Pancreas (tissue), 10 donors: Measurements from ENCODE around the gene ENO3. TPM values are rescaled to one million over a fixed set of nuclear protein-coding genes. Genes with fewer than 3 reads are reported as not detected.

Experiments
- ATAC-seq, 4 donors: fragments of 200-7000 bp; cut with Tn5 transposase; one replicate each; pipeline versions ENCODE4 v1.8.0 to v1.9.1; 2020; ENCODE audit warnings: mild to moderate bottlenecking in 4 of 4, moderate library complexity in 4 of 4
- DNase-seq, 6 donors: peaks; one replicate each; pipeline ENCODE4 v3.0.0-alpha.2; 2020
- FAIRE-seq: peaks from 2 replicates; lab custom pipeline; 2012; peaks lifted over from hg19 to GRCh38; lab: Jason Lieb, UNC
- H3K27ac ChIP-seq, 4 donors: fragments of 200-600 bp; sonication (generic); 1 replicate in 3 of 4; 2 replicates in 1 of 4; pipeline versions ENCODE4 v1.5.0 to v1.8.0; 2020
- H3K27me3 ChIP-seq, 4 donors: fragments of 200-600 bp; one replicate each; pipeline ENCODE4 v1.8.0; 2021
- H3K36me3 ChIP-seq, 3 donors: fragments of 200-600 bp; sonication (generic) in 1 of 3; one replicate each; pipeline versions ENCODE4 v1.5.0 to v1.8.0; 2020 to 2021
- H3K4me1 ChIP-seq, 3 donors: fragments of 200-600 bp; one replicate each; pipeline ENCODE4 v1.8.0; 2021
- H3K4me3 ChIP-seq, 4 donors: fragments of 200-600 bp; sonication (generic) in 2 of 4; one replicate each; pipeline versions ENCODE4 v1.5.0 to v1.8.0; 2020 to 2021
- H3K9me3 ChIP-seq, 4 donors: fragments of 200-600 bp; one replicate each; pipeline ENCODE4 v1.8.0; 2021
- WGBS, 2 donors: extraction: QIAGEN DNeasy Blood & Tissue Kit; methylation state at CpG; one replicate each; pipeline ENCODE4 v1.1.7; 2013; 5-methylcytosine and 5-hydroxymethylcytosine counted together
- intact Hi-C, 3 donors: fragments of 100-400 bp; cut with DNase I; formaldehyde crosslinking; loops; one replicate each; pipeline versions ENCODE4 v1.11.1 to v1.14.2; 2022
- polyA plus RNA-seq, 2 donors: library from polyadenylated mRNA; stranded (reverse); fragments of 200-250 nt; gene quantifications; one replicate each; pipeline ENCODE4 v1.2.3, GENCODE V29; 2013
- total RNA-seq, 6 donors: library from RNA; stranded (reverse); fragmentation: NEBNext Ultra II Directional in 4 of 6; extraction: Animal tissue kit (Norgen Biotek cat#: 25700) in 4 of 6; gene quantifications; one replicate each; pipeline versions ENCODE4 v1.2.1 to v1.2.4, GENCODE V29; 2021 to 2023
- TF ChIP-seq, protein P1 (sequence below), 4 donors: fragments of 200-600 bp; sonication (generic) in 3 of 4; IDR thresholded peaks; one replicate each; pipeline versions ENCODE4 v1.5.0 to v1.8.0; 2021; ENCODE audit warnings: antibody characterized with exemption in 4 of 4
- donor health status: healthy with polysubstance abuse.
- donor health status: DM: no; HTN: no; CAD: no; lungs with moderate emphysema.
- donor health status: DM: no; HTN: no; CAD: no.
- donor health status: control.
- donor health status: control.
- donor health status: Bipolar disorder and iron deficiency.
- donor health status: DM: yes; HTN: yes; CAD: no.
- donor health status: DM: no; HTN: no; CAD: no.
- donor health status: DM: no; HTN: no; CAD: no.
- donor health status: DM: yes; HTN: yes; CAD: no.

The ENO3 gene
- total and polyA plus RNA-seq, 8 donors, result 1.5 to 20.3 (median 2.6) TPM

DNA sequence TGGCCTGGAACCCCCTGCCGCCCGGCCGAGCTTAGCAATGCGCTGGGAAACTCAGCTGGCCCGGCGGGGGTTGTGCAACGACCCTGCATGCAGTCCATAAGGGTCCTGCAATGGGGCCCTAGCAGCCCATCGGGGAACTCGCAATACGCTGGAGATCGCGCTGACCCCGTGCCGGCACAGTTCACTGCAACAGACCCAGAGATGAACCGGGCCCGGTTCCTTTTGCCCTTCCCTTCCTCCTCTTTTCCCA is 11.4 kb upstream of the ENO3 start:
- H3K36me3 ChIP-seq, result peaks cover 0 to 22% (median 7%) of the 10 kb centered on the region in 3 donors
- peak overlapping the region; percentile 73 to 91 (median 89) for H3K27ac ChIP-seq
- DNase-seq (peak in 3 of 6 donors; percentile 62 to 82 (median 67)), ATAC-seq (no peak), FAIRE-seq (no peak)
- 0 to 1% methylated on average over 14 to 16 of the region's 16 CpGs for WGBS, 2 donors
- no peaks in the 10 kb centered on the region for H3K27me3 ChIP-seq
- H3K4me3 ChIP-seq, result peak overlapping the region; percentile 52 to 97 (median 80)
- peaks cover 5 to 20% (median 15%) of the 10 kb centered on the region in 3 donors for H3K4me1 ChIP-seq
- intact Hi-C loops, result loop anchor here in 1 of 3 donors (10.0 kb wide), 1 partner anchor 45 kb away; the partner anchor contains the start of gene CAMTA2
- TF ChIP-seq, protein P1, sequence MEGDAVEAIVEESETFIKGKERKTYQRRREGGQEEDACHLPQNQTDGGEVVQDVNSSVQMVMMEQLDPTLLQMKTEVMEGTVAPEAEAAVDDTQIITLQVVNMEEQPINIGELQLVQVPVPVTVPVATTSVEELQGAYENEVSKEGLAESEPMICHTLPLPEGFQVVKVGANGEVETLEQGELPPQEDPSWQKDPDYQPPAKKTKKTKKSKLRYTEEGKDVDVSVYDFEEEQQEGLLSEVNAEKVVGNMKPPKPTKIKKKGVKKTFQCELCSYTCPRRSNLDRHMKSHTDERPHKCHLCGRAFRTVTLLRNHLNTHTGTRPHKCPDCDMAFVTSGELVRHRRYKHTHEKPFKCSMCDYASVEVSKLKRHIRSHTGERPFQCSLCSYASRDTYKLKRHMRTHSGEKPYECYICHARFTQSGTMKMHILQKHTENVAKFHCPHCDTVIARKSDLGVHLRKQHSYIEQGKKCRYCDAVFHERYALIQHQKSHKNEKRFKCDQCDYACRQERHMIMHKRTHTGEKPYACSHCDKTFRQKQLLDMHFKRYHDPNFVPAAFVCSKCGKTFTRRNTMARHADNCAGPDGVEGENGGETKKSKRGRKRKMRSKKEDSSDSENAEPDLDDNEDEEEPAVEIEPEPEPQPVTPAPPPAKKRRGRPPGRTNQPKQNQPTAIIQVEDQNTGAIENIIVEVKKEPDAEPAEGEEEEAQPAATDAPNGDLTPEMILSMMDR (IDR thresholded peaks at IDR 0.05), result no peak
- no peaks in the 10 kb centered on the region for H3K9me3 ChIP-seq

DNA sequence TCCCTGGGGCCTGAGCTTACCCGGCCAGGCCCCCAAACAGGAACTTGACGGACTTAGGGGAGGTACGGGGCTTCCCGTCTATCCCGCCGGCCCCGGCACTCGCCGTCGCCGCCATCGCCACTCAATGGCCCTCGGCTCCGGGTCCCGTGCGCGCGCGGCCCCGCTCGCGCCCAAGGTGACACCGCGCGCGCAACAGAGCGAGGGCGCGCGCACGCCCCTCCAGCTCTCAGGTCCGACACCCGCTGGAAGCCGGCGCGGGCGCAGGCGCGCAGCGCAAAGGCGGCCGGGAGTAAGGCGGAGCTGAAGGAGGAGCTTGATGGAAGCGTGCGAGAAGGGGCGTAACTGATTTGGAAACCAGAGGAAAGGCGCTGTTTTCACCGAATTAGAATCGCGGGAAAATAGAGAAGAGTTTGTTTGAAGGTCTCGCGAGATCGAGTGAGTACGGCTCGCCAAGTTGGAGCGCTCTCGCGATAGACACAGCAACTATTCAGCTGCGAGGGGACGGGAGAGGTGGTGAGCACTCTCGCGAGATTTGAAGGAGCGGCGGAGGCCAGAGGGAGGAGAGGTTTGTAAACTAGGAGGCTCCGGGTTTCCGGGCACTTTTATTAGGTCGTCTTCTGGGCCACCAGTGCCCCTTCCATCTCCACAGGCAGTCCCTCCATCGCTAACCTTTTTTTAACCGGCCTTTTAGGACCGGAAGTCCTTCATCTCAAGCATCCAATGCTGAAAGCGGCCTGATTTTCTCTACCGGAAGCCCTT is 10.9 kb upstream of the ENO3 start, which contains the start of the genes RNF167 and SLC25A11:
Gene RNF167, plus strand, starts transcription at position 473 of the 759 bp plus-strand sequence. CDS start 642 bp downstream, outside the sequence.
Gene SLC25A11, minus strand, starts transcription at position 251 of the 759 bp plus-strand sequence. Its CDS starts 136 bp downstream, at position 115.
- WGBS, 2 donors, result 0% methylated on average over 72 of the region's 72 CpGs
- H3K9me3 ChIP-seq, result no peaks in the 10 kb centered on the region
- H3K36me3 ChIP-seq, result peaks cover 0 to 26% (median 7%) of the 10 kb centered on the region in 3 donors
- peak; percentile 88 to 93 (median 92) for ATAC-seq
- H3K4me1 ChIP-seq, result peaks cover 5 to 25% (median 16%) of the 10 kb centered on the region in 3 donors
- intact Hi-C loops, result loop anchor here in 1 of 3 donors (10.0 kb wide), 1 partner anchor 45 kb away; the partner anchor contains the start of gene CAMTA2
- H3K27me3 ChIP-seq, result no peaks in the 10 kb centered on the region
- peak; percentile 92 to 97 (median 94) for DNase-seq
- peak; percentile 75 for FAIRE-seq
- TF ChIP-seq, protein P1 (IDR thresholded peaks at IDR 0.05), result no peak
- peak within 1 kb of the TSS; percentile 52 to 97 (median 80) for H3K4me3 ChIP-seq
- H3K27ac ChIP-seq, result peak within 1 kb of the TSS; percentile 73 to 91 (median 89)

GRCh38 chr17:4940555-4941318 is 10.2 kb upstream of the ENO3 start:
- Histone ChIP-seq H3K36me3 (peaks cover 0 to 26% (median 7%) of the 10 kb centered on the region in 3 donors), H3K27me3 (no peaks in the 10 kb centered on the region), H3K27ac (peak overlapping the region; percentile 73 to 91 (median 89)), H3K9me3 (no peaks in the 10 kb centered on the region), H3K4me3 (peak overlapping the region; percentile 52 to 97 (median 80)), H3K4me1 (peaks cover 5 to 32% (median 21%) of the 10 kb centered on the region in 3 donors)
- WGBS, 2 donors, result 1% methylated on average over 29 of the region's 29 CpGs
- TF ChIP-seq, protein P1 (IDR thresholded peaks at IDR 0.05), result no peak
- DNase-seq, result peak in 3 of 6 donors; percentile 80 to 87 (median 85)
- FAIRE-seq, result no peak
- ATAC-seq, result peak; percentile 74 to 85 (median 82)
- intact Hi-C loops, result no loop called here

DNA sequence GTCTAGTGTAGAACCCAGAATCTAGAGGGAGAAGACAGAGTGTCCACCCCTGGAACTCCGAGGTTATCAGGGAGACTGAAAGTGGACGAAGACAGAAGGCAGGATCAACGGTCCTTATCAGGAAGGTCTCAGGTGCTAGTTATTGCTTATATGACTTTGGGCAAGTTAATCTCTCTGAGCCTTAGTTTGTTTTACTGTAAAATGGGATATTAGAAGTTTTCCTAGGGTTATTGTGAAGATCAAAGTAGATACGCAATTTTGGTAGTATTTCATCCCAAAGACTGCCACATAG is 9.7 kb upstream of the ENO3 start:
- Histone ChIP-seq H3K4me1 (peaks cover 5 to 38% (median 21%) of the 10 kb centered on the region in 3 donors), H3K9me3 (no peaks in the 10 kb centered on the region), H3K36me3 (peaks cover 0 to 29% (median 7%) of the 10 kb centered on the region in 3 donors), H3K4me3 (peak overlapping the region; percentile 52 to 97 (median 80)), H3K27me3 (no peaks in the 10 kb centered on the region), H3K27ac (peak overlapping the region in 3 of 4 donors; percentile 88 to 91 (median 90))
- 22 to 27% methylated on average over 4 of the region's 4 CpGs for WGBS, 2 donors
- TF ChIP-seq, protein P1 (IDR thresholded peaks at IDR 0.05), result no peak
- intact Hi-C loops, result no loop called here
- ATAC-seq (no peak), DNase-seq (no peak), FAIRE-seq (no peak)
